Activated T-cell treated with anti-CD3 and anti-CD28 coated beads, Interleukin-2, amount 50 U/mL, for 72 hours (primary cell): ENCODE results near the gene CDK15. TPM values are rescaled to one million over a fixed set of nuclear protein-coding genes. Genes with fewer than 3 reads are reported as not detected.
"Not testable (repeated sequence)": the region's sequence is repeated elsewhere in the genome, so short reads cannot be mapped to it uniquely, and the experiment has no call there.

ENCODE experiments used
- ATAC-seq, 2 donors: fragments of 150-1000 bp; cut with Tn5 transposase; replicated peaks in 1 of 2; 2 replicates each; pipeline ENCODE4 v1.10.0; 2021; ENCODE audit warnings: moderate library complexity in 2 of 2, mild to moderate bottlenecking in 1 of 2
- DNase-seq, 2 donors: peaks; one replicate each; pipeline ENCODE4 v3.0.0; 2021 to 2022; ENCODE audit warnings: mixed read lengths in 1 of 2
- H3K27ac Mint-ChIP-seq: one replicate; pipeline ENCODE4 v1.8.0; 2022; ENCODE audit warnings: mild to moderate bottlenecking, moderate library complexity, mixed read lengths
- H3K27me3 Mint-ChIP-seq: one replicate; pipeline ENCODE4 v1.8.0; 2022; ENCODE audit warnings: low read depth, mixed read lengths
- H3K36me3 Mint-ChIP-seq, 2 donors: one replicate each; pipeline ENCODE4 v1.8.0; 2022; ENCODE audit warnings: mixed read lengths in 2 of 2, mild to moderate bottlenecking in 1 of 2; ENCODE audit not compliant: insufficient read depth in 2 of 2
- H3K4me1 Mint-ChIP-seq: one replicate; pipeline ENCODE4 v1.8.0; 2022; ENCODE audit warnings: low read depth, mixed read lengths
- H3K4me3 Mint-ChIP-seq, 2 donors: one replicate each; pipeline ENCODE4 v1.8.0; 2022; ENCODE audit warnings: mild to moderate bottlenecking in 2 of 2, mixed read lengths in 2 of 2, moderate library complexity in 2 of 2
- H3K9me3 Mint-ChIP-seq, 2 donors: one replicate each; pipeline ENCODE4 v1.8.0; 2022; ENCODE audit warnings: mixed read lengths in 2 of 2
- total RNA-seq, 2 donors: library from RNA; stranded (reverse); gene quantifications; one replicate each; pipeline ENCODE4 v1.2.3, GENCODE V29; 2022

CDK15 gene
- total RNA-seq, 2 donors from 2014 or later, result not detected

- H3K9me3 Mint-ChIP-seq, result no peaks in the 10 kb centered on the region
- ATAC-seq (no peak), DNase-seq (peak; percentile 5)
- no peak overlapping the region for H3K27ac Mint-ChIP-seq
- H3K4me1 Mint-ChIP-seq, result no peaks in the 10 kb centered on the region
- no peak overlapping the region for H3K4me3 Mint-ChIP-seq
- no peaks in the 10 kb centered on the region for H3K36me3 Mint-ChIP-seq
- H3K27me3 Mint-ChIP-seq, result peaks cover 9% of the 10 kb centered on the region
Observed at GRCh38 chr2:201795607-201796477, 10.5 kb upstream of the CDK15 start.

GRCh38 chr2:201796478-201796865, 9.9 kb upstream of the CDK15 start:
- peaks cover 14% of the 10 kb centered on the region for H3K27me3 Mint-ChIP-seq
- ATAC-seq, result no peak
- H3K27ac Mint-ChIP-seq, result no peak overlapping the region
- no peaks in the 10 kb centered on the region for H3K36me3 Mint-ChIP-seq
- no peaks in the 10 kb centered on the region for H3K4me1 Mint-ChIP-seq
- no peaks in the 10 kb centered on the region for H3K9me3 Mint-ChIP-seq
- DNase-seq, result no peak
- H3K4me3 Mint-ChIP-seq, result no peak overlapping the region

- peaks cover 19% of the 10 kb centered on the region for H3K27me3 Mint-ChIP-seq
- DNase-seq, result no peak
- no peaks in the 10 kb centered on the region for H3K4me1 Mint-ChIP-seq
- H3K36me3 Mint-ChIP-seq, result no peaks in the 10 kb centered on the region
- no peaks in the 10 kb centered on the region for H3K9me3 Mint-ChIP-seq
- ATAC-seq, result no peak
- H3K4me3 Mint-ChIP-seq, result no peak overlapping the region
- no peak overlapping the region for H3K27ac Mint-ChIP-seq
Observed at GRCh38 chr2:201797175-201797840, 9.0 kb upstream of the CDK15 start.

GRCh38 chr2:201798252-201798913, 8.0 kb upstream of the CDK15 start:
- H3K27me3 Mint-ChIP-seq, result peaks cover 17% of the 10 kb centered on the region
- DNase-seq, result no peak

GRCh38 chr2:201798914-201799285, 7.4 kb upstream of the CDK15 start:
- not testable (repeated sequence) for H3K27ac Mint-ChIP-seq, DNase-seq, H3K36me3 Mint-ChIP-seq, H3K4me1 Mint-ChIP-seq, ATAC-seq, H3K9me3 Mint-ChIP-seq, H3K4me3 Mint-ChIP-seq
- peaks cover 17% of the 10 kb centered on the region for H3K27me3 Mint-ChIP-seq

More at GRCh38 chr2:201798252-201798913, 8.0 kb upstream of the CDK15 start:
- Mint-ChIP-seq H3K36me3 (no peaks in the 10 kb centered on the region), H3K27ac (no peak overlapping the region), H3K4me1 (no peaks in the 10 kb centered on the region), H3K9me3 (no peaks in the 10 kb centered on the region), H3K4me3 (no peak overlapping the region)
- ATAC-seq, result no peak

DNA sequence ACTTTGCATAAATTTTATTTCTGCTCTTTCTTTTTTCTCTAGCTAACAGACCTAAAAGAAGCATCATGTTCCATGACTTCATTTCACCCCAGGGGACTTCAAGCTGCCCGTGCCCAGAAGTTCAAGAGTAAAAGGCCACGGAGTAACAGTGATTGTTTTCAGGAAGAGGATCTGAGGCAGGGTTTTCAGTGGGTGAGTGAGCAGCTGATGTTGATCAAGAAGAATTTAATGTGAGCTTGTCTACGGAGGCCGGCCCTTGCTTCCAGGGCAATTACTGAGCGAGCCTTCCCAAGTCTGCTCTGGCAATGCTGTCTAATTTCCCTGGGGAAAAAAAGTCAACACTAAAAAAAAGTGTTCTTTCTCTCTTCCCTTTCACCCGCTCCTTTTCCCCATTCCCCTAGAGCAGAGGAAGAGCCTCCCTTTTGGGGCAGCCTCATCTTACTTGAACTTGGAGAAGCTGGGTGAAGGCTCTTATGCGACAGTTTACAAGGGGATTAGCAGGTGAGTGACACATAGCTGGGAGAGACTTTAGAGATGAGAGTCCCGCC, 1.2 kb downstream of the CDK15 start:
- no peaks in the 10 kb centered on the region for H3K36me3 Mint-ChIP-seq
- peaks cover 20% of the 10 kb centered on the region for H3K27me3 Mint-ChIP-seq
- no peak overlapping the region for H3K27ac Mint-ChIP-seq
- H3K9me3 Mint-ChIP-seq, result no peaks in the 10 kb centered on the region
- no peaks in the 10 kb centered on the region for H3K4me1 Mint-ChIP-seq
- DNase-seq, result no peak
- no peak for ATAC-seq
- H3K4me3 Mint-ChIP-seq, result no peak overlapping the region

- Mint-ChIP-seq H3K27ac (no peak overlapping the region), H3K27me3 (peaks cover 18% of the 10 kb centered on the region), H3K4me3 (no peak overlapping the region), H3K9me3 (no peaks in the 10 kb centered on the region), H3K4me1 (no peaks in the 10 kb centered on the region), H3K36me3 (no peaks in the 10 kb centered on the region)
- ATAC-seq, result no peak
- no peak for DNase-seq
Observed at GRCh38 chr2:201808027-201808426, 1.7 kb downstream of the CDK15 start.

DNA sequence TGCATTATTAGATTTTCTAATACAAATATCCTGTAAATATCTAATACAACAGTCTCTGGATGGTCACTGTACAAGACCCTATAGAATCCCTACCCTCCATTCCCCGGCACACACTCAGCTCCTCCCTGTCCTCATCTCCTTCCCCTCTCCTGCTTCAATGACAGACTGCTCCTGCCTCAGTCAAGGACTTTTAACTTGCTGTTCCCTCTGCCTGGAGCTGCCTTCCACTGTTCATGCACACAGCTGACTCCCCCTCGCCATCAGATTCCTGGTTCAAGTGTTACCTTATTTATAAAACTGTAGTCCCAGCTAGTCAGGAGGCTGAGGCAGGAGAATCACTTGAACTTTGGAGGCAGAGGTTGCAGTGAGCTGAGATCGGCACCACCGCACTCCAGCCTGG, 3.3 kb downstream of the CDK15 start:
- H3K36me3 Mint-ChIP-seq, result no peaks in the 10 kb centered on the region
- no peak for DNase-seq
- H3K27ac Mint-ChIP-seq, result no peak overlapping the region
- ATAC-seq, result no peak
- H3K9me3 Mint-ChIP-seq, result no peaks in the 10 kb centered on the region
- H3K4me3 Mint-ChIP-seq, result no peak overlapping the region
- peaks cover 18% of the 10 kb centered on the region for H3K27me3 Mint-ChIP-seq
- H3K4me1 Mint-ChIP-seq, result no peaks in the 10 kb centered on the region

- DNase-seq, H3K4me3 Mint-ChIP-seq, ATAC-seq, H3K9me3 Mint-ChIP-seq, H3K36me3 Mint-ChIP-seq, H3K27ac Mint-ChIP-seq, H3K4me1 Mint-ChIP-seq: not testable (repeated sequence)
- peaks cover 18% of the 10 kb centered on the region for H3K27me3 Mint-ChIP-seq
Observed at GRCh38 chr2:201810604-201811003, 4.3 kb downstream of the CDK15 start.

DNA sequence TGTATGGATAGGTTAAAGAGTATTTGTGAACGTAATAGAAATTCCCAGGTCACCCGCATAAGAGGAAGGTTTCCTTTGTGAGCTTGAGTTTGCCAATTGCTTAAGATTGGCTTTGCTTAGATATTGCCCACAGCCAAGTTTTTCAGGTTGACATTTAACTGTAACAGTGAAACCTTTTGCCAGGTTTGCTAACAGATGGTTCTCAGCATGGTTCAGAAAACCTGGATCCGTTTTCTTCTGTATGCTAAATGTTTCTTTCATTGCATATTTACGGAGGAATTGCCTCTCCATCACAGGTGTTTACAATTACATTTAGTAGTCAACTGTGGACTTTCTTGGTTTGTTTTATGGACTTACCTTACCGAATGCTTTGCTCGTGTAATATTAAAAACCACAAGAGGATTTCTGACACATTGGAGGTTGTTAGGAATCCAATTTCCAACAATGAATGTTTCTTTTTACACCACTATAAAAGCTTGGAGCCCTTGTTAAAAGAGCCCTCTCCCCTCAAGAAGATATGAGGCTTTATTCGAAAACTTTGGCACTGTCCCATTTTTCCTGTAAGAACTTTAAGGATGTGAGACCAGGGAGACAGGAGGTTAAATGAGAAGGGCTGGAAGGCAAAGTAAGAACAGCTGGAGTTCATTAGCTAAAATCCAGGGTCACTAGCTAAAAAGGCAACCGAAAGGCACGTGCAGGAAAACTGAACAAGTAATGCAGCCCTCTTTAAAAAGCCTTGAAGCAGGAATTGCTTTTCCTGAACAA, 7.8 kb downstream of the CDK15 start:
- no peak for DNase-seq
- H3K36me3 Mint-ChIP-seq, result no peaks in the 10 kb centered on the region
- no peaks in the 10 kb centered on the region for H3K4me1 Mint-ChIP-seq
- H3K27me3 Mint-ChIP-seq, result peaks cover 11% of the 10 kb centered on the region
- ATAC-seq, result no peak
- no peak overlapping the region for H3K27ac Mint-ChIP-seq
- H3K4me3 Mint-ChIP-seq, result no peak overlapping the region
- H3K9me3 Mint-ChIP-seq, result no peaks in the 10 kb centered on the region

DNA sequence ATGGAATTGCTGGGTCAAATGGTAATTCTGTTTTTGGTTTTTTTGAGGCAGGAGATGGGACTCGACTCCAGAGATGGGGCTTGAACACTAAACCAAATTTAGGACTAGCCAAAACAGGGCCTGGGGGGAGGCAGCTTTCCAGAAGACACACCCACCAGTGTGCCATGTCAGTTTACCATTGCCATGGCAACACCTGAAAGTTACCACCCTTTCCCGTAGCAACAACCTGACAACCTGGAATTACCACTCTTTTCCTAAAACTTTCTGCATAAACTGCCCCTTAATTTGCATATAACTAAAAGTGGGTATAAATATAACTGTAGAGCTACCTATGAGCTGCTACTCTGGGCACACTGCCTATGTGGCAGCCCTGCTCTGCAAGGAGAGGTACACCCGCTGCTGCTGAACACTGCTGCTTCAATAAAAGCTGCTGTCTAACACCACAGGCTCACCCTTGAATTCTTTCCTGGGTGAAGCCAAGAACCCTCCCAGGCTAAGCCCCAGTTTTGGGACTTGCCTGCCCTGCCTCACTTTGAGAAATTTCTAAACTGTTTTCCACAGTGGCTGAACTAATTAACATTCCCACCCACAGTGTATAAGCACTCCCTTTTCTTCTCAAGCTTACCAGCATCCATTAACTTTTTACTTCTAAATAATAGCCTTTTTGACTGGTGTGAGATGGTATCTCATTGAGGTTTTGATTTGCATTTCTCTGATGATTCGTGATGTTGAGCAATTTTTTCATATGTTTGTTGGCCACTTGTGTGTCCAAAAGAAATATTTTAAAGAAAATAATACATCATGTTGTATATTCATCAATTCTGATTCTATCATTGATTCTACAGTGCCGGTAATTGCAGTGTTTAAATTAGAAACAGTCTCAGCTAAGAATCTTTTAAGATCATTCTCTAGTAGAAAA, 10.6 kb downstream of the CDK15 start:
- H3K4me3 Mint-ChIP-seq, result no peak overlapping the region
- no peaks in the 10 kb centered on the region for H3K4me1 Mint-ChIP-seq
- no peaks in the 10 kb centered on the region for H3K36me3 Mint-ChIP-seq
- no peak overlapping the region for H3K27ac Mint-ChIP-seq
- H3K9me3 Mint-ChIP-seq, result no peaks in the 10 kb centered on the region
- DNase-seq, result no peak
- no peak for ATAC-seq
- peaks cover 6% of the 10 kb centered on the region for H3K27me3 Mint-ChIP-seq
